Measurements from ENCODE around the gene BASP1.

Gene BASP1, protein sequence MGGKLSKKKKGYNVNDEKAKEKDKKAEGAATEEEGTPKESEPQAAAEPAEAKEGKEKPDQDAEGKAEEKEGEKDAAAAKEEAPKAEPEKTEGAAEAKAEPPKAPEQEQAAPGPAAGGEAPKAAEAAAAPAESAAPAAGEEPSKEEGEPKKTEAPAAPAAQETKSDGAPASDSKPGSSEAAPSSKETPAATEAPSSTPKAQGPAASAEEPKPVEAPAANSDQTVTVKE

DNA sequence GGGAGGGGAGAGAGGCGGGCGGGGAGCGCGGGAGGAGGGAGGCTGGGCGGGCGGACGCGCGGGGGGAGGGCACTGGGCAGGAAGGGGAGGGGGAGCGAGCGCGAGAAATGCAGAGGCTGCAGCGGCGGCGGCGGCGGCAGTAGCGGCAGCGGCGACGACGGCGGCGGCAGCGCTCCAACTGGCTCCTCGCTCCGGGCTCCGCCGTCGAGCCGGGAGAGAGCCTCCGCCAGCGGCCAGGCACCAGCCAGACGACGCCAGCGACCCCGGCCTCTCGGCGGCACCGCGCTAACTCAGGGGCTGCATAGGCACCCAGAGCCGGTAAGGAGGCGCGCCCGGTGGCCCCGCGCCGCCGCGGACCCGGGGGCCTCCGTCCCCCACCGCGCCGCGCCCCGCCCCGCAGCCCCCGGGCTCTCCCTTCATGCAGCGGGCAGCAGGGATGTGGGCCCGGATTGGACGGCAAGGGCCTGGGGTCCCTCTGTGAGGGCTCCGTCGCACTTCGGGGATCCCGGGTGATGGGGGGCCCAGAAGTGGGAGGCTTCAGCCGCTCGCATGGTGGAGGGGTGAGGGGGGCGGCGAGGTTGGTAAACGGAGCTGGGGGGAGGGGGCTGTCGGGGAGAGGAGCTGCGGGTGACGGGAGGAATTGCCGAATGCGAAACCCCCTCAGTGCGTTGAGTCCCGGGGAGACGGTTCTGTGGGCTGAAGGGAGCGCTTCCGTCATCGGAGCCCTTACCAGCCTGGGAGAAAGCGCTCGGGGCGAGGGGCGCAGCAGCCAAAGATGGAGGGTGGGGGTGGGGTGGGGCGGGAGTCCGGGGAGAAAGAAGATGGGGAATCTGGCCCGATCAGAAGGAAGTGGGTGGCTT lies at the start of gene BASP1:
Gene BASP1 (plus strand): TSS at position 139 of the 860 bp plus-strand sequence. CDS start 57,586 bp downstream, outside the sequence.
- no peaks in the 10 kb centered on the region for H3K9me3 Mint-ChIP-seq
- H3K4me3 Mint-ChIP-seq = peak within 1 kb of the TSS; percentile 95
- peaks cover 16% of the 10 kb centered on the region for H3K36me3 Mint-ChIP-seq (ENCODE audit: low read depth)
- peaks cover 11% of the 10 kb centered on the region for H3K27me3 Mint-ChIP-seq (ENCODE audit: low read depth, poor library complexity)
- peak within 1 kb of the TSS; percentile 57 for H3K27ac Mint-ChIP-seq
- TF ChIP-seq, protein P1, sequence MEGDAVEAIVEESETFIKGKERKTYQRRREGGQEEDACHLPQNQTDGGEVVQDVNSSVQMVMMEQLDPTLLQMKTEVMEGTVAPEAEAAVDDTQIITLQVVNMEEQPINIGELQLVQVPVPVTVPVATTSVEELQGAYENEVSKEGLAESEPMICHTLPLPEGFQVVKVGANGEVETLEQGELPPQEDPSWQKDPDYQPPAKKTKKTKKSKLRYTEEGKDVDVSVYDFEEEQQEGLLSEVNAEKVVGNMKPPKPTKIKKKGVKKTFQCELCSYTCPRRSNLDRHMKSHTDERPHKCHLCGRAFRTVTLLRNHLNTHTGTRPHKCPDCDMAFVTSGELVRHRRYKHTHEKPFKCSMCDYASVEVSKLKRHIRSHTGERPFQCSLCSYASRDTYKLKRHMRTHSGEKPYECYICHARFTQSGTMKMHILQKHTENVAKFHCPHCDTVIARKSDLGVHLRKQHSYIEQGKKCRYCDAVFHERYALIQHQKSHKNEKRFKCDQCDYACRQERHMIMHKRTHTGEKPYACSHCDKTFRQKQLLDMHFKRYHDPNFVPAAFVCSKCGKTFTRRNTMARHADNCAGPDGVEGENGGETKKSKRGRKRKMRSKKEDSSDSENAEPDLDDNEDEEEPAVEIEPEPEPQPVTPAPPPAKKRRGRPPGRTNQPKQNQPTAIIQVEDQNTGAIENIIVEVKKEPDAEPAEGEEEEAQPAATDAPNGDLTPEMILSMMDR (IDR thresholded peaks at IDR 0.05) = no peak
- DNase-seq = peak; percentile 89
- peaks cover 42% of the 10 kb centered on the region for H3K4me1 Mint-ChIP-seq

DNA sequence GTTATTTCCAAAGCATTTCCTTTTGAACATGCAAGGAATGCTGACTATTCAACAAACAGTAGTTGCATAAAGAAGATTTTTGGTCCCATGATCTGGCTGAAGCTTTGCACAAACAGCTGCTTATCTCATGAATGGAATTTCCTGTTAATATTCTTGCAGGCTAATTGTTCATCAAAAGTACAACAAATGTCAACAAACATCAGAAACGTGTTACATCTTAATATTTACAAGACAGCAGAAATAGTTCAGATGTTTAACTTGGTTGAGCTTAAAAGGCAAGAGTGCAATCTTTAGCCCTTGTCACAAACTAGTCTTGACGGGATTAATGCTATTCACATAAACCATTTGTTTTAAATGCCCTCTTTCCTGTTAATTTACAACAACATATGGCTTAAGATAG lies 47.9 kb upstream of the BASP1 start:
- Mint-ChIP-seq H3K27ac (no peak overlapping the region), H3K36me3 (ENCODE audit: low read depth) (no peaks in the 10 kb centered on the region), H3K4me3 (no peak overlapping the region), H3K9me3 (no peaks in the 10 kb centered on the region), H3K4me1 (peaks cover 6% of the 10 kb centered on the region), H3K27me3 (ENCODE audit: low read depth, poor library complexity) (peaks cover 6% of the 10 kb centered on the region)
- TF ChIP-seq, protein P1 (IDR thresholded peaks at IDR 0.05) = no peak
- no peak for DNase-seq

DNA sequence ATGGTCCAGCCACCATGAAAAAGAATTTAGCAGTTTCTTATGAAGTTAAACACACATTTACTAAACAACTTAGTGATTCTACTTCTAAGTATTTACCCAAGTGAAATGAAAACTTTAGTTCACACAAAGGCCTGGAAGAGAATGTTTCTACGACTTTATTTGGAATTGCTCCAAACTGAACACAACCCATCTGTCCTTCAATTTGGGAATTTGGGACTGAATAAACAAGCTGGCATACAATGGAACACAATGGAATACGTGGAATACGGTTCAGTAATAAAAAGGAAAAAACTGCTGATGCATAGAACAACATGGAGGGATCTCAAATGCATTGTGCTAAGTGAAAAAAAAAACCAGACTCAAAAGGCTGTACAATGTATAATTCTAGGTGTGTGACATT lies 44.6 kb upstream of the BASP1 start:
- DNase-seq = no peak
- H3K27me3 Mint-ChIP-seq (ENCODE audit: low read depth, poor library complexity) = peaks cover 9% of the 10 kb centered on the region
- no peaks in the 10 kb centered on the region for H3K36me3 Mint-ChIP-seq (ENCODE audit: low read depth)
- H3K4me1 Mint-ChIP-seq = peaks cover 4% of the 10 kb centered on the region
- H3K27ac Mint-ChIP-seq = no peak overlapping the region
- no peaks in the 10 kb centered on the region for H3K9me3 Mint-ChIP-seq
- TF ChIP-seq, protein P1 (IDR thresholded peaks at IDR 0.05) = no peak
- H3K4me3 Mint-ChIP-seq = no peak overlapping the region

DNA sequence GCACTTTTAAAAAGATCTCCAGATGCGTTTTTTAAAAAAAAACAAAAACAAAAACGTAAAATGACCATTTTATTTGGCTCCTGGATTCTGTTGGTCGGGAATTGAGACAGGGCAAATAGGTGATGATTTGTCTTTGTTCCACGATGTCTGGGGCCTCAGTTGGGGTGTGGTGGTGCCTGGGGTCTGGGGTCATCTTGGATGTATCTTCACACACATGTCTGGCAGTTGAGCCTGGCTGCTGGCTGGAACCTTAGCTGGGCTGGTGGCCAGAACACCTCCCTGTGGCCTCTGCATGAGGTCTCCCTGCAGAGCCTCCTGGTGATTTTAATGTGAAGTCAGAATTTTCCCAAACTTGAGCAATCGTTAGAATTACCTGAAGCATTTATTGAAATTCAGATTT lies 42.5 kb upstream of the BASP1 start:
- DNase-seq = no peak
- H3K36me3 Mint-ChIP-seq (ENCODE audit: low read depth) = no peaks in the 10 kb centered on the region
- H3K4me3 Mint-ChIP-seq = no peak overlapping the region
- no peak overlapping the region for H3K27ac Mint-ChIP-seq
- peaks cover 25% of the 10 kb centered on the region for H3K4me1 Mint-ChIP-seq
- H3K27me3 Mint-ChIP-seq (ENCODE audit: low read depth, poor library complexity) = peaks cover 12% of the 10 kb centered on the region
- TF ChIP-seq, protein P1 (IDR thresholded peaks at IDR 0.05) = no peak
- H3K9me3 Mint-ChIP-seq = no peaks in the 10 kb centered on the region

DNA sequence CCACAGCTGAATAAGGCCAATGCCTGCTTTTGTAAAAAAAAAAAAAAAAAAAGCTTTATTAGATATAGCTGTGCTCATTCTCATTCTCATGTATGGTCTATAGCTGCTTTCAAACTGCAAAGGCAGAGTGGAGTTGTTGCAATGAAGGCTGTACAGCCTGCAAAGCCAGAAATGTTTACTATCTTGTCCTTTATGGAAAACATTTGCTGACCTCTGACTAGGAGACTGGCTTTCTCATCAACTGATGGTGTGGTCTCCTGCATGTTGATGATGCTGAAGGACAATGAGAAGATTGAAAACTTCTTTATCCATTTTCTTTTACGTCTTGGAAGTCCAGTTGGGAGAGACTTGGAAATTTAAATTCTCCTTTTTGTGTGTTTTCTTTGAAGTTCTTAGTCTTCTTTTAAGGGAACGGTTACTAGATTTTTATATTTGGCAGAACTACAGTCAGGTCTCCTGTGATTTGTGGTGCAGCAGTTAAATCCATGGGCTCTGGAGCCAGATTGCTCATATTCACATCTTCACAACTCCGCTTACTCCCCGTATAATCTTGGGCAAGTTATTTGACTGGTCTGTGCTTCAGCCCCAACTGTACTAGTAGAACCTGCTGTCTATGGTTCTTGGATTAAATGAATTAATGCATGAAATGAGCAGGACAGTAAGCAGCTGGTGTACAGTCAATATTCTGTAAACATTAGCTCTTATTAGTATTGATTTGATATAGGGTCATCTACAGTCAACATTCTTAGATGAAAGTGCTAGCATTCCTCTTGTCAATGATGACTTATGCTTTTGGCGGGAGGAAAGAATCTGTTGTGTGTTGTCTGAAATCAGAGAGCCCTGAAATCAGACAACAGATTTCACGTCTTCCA lies 39.7 kb upstream of the BASP1 start:
- no peak overlapping the region for H3K27ac Mint-ChIP-seq
- H3K27me3 Mint-ChIP-seq (ENCODE audit: low read depth, poor library complexity) = peaks cover 11% of the 10 kb centered on the region
- TF ChIP-seq, protein P1 (IDR thresholded peaks at IDR 0.05) = no peak
- H3K4me1 Mint-ChIP-seq = peaks cover 25% of the 10 kb centered on the region
- DNase-seq = no peak
- no peaks in the 10 kb centered on the region for H3K9me3 Mint-ChIP-seq
- H3K4me3 Mint-ChIP-seq = no peak overlapping the region
- H3K36me3 Mint-ChIP-seq (ENCODE audit: low read depth) = no peaks in the 10 kb centered on the region

Measured in nephron progenitor cell (in vitro differentiated cells).